ENCODE data around the gene GPR42. TPM values are rescaled to one million over a fixed set of nuclear protein-coding genes. Genes with fewer than 3 reads are reported as not detected.
"Not testable (repeated sequence)": the region's sequence is repeated elsewhere in the genome, so short reads cannot be mapped to it uniquely, and the experiment has no call there.

The GPR42 gene
- total RNA-seq, 1 experiment from 2014 or later = not detected

DNA sequence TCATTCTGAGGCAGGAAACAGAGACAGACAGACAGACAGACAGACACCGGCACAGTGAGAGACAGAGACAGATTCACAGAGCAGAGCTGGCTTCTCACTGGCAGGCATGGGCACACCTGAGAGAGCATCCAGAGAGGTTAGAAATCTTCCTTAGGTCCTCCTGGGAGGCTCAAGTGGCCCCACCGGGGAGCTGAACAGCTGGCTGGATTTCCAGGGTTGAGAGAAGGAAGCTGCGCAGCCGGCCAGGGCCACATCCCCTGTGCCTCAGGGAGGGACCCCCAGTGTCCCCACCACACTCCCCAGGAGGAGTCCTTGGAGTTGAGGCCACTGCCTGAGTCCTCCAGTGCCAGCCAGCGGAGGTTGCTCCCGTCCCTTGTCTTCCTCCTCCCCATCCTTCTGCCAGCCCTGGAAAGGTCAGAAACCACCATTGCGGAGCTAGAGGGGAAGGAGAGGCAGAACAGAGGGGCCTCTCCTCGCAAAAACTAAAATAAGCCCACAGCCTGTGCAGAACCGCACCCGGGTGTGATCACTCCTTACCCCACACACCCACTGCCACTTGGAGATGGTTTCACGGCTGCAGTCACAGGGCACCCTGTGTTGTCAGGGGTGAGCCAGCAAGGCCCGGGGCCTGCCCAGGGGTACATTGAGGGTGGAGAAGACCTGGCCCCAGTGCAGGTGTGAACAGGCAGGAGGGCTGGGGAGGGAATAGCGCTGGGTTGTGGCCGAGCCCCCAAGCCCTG is 8.4 kb upstream of the GPR42 start:
- DNase-seq (ENCODE audit: low read depth) = no peak

DNA sequence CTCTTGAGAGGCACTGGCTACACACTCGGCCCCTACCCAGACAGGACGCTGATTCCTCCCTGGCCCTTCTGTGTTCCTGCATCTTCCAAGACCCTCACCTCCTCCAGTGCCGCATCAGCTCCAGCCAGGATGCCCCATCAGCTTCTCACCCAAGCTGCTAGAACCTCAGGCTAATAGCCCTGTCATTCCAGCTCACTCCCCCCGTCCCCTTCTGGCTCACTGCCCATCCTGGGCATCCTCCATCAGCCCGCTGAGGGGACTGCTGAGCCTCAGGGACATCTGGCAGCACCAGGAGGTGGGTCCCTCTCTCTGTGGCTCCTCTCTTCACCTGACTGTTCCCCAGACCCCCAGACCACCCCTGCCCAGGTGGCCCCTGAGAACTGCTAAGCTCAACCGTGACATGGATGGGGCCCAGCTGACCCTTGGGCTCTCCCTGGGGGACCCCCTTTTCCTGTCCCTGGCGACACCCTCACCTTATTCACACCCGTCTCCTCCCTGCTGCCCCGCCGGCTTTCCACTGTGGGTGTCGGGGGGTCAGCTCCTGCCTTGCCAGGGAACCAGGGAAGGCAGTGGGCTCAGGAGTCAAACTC is 7.8 kb upstream of the GPR42 start:
- DNase-seq (ENCODE audit: low read depth) = no peak

DNA sequence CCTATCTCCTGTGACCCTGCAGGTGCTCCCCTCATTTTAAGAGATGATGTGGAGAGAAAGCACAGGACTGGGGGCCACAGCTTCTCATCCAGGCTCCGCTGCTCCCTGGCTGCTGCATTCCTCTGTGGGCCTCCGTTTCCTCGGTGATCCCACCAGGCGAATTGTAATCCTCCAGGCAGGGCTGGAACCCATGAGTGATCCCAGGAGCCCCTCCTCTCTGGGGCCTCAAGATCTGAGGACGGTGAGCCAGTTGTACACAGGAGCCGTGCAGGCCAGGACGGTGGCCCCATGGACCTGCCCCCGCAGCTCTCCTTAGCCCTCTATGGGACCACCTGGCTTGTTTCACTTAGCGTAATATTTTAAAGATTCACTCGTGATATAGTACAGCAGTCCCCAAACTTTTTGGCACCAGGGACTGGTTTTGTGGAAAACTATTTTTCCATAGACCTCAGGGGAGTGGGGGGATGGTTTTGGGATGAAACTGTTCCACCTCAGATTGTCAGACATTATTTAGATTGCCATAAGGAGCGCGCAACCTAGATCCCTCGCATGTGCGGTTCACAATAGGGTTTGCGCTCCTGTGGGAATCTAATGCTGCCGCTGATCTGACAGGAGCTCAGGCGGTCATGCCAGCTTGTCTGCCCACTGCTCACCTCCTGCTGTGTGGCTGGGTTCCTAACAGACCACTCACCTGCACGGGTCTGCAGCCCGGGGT is 7.0 kb upstream of the GPR42 start:
- DNase-seq (ENCODE audit: low read depth) = no peak

DNA sequence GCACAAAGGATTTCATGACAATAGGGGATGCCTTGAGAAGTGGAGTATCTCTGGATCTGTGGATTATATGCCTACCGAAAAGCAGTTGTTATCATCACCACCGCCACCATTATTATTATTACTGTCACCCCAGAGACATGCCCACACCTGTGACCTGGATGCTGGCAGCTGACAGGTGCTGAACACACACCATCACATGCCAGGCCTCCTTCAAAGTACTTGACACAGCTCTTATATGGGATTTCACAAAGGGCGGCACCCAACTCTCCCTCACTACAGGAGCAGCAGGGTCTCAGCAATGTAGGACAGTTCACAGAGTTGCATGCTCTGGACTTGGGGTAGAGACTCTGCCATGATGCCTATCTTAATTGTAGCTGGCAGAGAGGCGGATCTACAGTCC is 5.6 kb upstream of the GPR42 start:
- no peak for DNase-seq (ENCODE audit: low read depth)

DNA sequence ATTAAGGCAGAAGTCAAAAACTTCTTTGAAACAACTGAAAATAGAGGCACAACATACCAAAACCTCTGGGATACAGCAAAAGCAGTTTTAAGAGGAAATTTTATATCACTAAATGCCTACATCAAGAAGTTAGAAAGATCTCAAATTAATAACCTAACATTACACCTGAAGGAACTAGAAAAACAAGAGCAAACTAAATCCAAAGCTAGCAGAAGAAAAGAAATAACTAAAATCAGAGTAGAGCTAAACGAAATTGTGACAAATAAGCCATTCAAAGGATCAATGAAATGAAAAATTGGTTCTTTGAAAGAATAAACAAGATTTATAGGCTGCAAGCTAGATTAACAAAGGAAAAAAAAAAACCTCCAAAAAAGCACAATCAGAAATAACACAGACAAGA is 2.5 kb upstream of the GPR42 start:
- DNase-seq (ENCODE audit: low read depth) = no peak

GRCh38 chr19:35369522-35369921 is 1.3 kb upstream of the GPR42 start:
- DNase-seq (ENCODE audit: low read depth) = no peak

DNA sequence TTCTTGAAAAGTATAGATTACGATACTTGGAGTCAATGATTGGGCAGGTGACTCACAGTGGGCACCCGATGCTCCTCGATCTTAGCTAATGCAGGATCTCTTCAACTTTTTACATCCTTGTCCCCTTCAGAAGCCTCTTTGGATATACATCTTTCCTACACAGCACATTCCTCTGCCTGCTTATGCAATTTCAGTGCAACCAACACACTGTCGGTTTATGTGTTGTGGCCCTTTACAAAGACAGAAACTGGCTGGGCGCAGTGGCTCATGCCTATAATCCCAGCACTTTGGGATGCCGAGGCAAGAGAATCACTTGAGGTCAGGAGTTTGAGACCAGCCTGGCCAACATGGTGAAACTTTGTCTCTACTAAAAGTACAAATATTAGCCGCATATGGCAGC is 2.6 kb downstream of the GPR42 start:
- no peak for DNase-seq (ENCODE audit: low read depth)

DNA sequence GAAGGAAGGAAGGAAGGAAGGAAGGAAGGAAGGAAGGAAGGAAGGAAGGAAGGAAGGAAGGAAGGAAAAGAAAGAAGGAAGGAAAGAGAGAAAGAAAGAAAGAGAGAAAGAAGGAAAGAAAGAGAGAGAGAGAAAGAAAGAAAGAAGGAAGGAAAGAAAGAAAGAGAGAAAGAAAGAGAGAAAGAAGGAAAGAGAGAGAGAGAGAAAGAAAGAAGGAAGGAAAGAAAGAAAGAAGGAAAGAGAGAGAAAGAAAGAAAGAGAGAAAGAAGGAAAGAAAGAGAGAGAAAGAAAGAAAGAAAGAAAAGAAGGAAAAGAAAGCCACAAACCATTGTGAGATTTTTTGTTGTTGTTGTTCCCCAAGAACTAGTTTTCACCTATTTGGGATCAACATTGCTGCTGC is 3.2 kb downstream of the GPR42 start:
- not testable (repeated sequence) for DNase-seq (ENCODE audit: low read depth)

GRCh38 chr19:35375505-35376307 is 4.8 kb downstream of the GPR42 start:
- no peak for DNase-seq (ENCODE audit: low read depth)

GRCh38 chr19:35377656-35378055 is 6.8 kb downstream of the GPR42 start:
- DNase-seq (ENCODE audit: low read depth) = no peak

DNA sequence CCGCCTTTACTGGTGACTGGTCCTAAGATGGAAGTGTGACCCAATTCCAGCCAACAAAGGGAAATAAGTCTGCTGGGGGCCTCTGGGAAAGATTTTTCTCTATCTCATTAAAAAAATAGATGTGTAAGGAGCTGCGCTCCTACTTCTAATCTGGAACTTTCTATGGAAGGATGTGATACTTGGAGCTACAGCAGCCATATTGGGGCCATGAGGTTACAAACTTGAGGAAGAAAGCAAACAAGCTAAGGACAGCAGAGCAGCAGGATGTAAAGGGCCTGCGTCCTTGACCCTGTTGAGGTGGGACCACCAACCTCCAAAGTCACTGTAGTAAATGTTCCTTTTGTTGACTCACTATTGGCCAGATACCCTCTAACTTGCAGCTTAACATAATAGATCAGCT is 7.5 kb downstream of the GPR42 start:
- no peak for DNase-seq (ENCODE audit: low read depth)

- DNase-seq (ENCODE audit: low read depth) = not testable (repeated sequence)
Observed at GRCh38 chr19:35379545-35379944, 8.7 kb downstream of the GPR42 start.

GRCh38 chr19:35379992-35380391 is 9.1 kb downstream of the GPR42 start:
- DNase-seq (ENCODE audit: low read depth) = no peak

DNA sequence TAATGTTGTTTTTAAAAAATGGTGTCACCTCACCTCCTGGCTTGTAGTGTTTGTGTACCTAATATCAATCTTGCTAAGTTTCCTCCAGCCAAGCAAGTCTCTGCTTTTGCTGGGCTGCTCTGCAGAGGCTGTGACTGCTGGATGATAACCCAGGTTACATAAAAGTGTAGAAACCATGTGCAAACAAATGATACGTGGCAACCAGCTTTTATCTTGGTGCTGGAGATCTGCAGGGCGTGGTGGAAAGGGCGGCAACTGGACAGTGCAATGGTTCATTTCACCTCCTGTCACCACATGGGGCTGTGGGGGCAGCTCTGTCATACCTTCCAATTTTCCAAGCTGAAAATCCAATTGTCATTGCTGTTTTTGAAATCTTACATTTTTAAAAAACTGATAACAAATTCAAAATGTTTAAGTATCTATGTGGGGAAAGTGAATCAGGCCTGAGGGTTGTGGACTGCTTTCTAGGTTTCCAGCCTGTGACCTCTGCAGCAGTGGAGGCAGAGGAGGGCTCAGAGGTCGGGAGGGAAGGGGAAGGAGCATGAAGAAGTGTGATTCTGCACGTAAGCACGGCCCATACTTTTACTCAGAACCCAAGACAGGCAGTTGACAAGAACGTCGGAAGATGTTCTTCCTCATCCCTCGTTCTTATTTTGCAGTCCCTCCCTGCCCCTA is 9.7 kb downstream of the GPR42 start:
- DNase-seq (ENCODE audit: low read depth) = no peak

- DNase-seq (ENCODE audit: low read depth) = no peak
Observed at GRCh38 chr19:35381318-35381717, 10.4 kb downstream of the GPR42 start.

GRCh38 chr19:35381926-35382325 is 11.1 kb downstream of the GPR42 start:
- DNase-seq (ENCODE audit: low read depth) = no peak

- DNase-seq (ENCODE audit: low read depth) = no peak
Observed at GRCh38 chr19:35383536-35383935, 12.7 kb downstream of the GPR42 start.

GRCh38 chr19:35388277-35389054 is 17.6 kb downstream of the GPR42 start:
- DNase-seq (ENCODE audit: low read depth) = no peak

DNA sequence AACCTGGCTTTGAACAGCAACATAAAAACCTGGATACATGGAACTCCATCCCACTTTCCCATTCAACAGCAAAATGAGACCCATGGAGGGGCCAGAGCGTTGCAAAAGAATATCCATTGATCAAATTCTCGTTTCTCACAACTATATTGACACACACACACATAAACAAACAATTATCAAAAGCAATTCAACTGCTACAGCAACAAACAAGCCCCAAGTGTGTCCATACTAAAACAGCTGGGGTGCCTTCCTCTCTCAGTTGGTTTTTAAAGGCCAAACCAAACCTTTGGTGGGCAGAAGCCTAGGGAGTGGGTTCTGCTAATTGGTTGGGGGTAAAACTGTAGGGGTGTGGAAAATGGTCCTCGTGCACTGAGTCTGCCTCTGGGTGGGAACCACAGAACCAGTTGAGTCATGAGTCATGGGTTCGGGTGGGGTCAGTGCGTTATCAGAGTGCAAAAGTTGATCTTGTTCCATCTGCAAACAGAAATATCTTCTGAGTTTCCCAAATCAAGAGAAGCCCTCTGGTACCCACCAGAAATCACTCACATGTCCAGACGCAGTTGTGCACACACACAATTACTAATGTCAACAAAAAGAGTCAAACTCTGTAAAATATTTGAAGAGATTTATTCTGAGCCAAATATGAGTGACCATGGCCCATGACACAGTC is 18.5 kb downstream of the GPR42 start:
- no peak for DNase-seq (ENCODE audit: low read depth)
